KMS-11 (cell line): Measurements from ENCODE around the gene GSTA5.
A peak's percentile ranks its signal among the peaks of the same experiment; 100 is the strongest.
"Not testable (repeated sequence)": the region's sequence is repeated elsewhere in the genome, so short reads cannot be mapped to it uniquely, and the experiment has no call there.

Experiments used
- H2AFZ ChIP-seq: fragments of 200-600 bp; sonication (generic); 2 replicates; pipeline ENCODE4 v1.6.1; 2016; ENCODE audit warnings: antibody characterized with exemption, mixed run types, low read depth
- H3K27ac ChIP-seq: fragments of 200-600 bp; sonication (generic); 2 replicates; pipeline ENCODE4 v1.6.1; 2016; ENCODE audit warnings: mild to moderate bottlenecking, mixed run types
- H3K27me3 ChIP-seq: fragments of 200-600 bp; sonication (generic); 2 replicates; pipeline ENCODE4 v1.6.1; 2017; ENCODE audit warnings: mild to moderate bottlenecking, low read depth, mixed run types, moderate library complexity; ENCODE audit not compliant: insufficient read depth
- H3K36me3 ChIP-seq: fragments of 200-600 bp; sonication (generic); 2 replicates; pipeline ENCODE4 v1.6.1; 2017; ENCODE audit warnings: mild to moderate bottlenecking, mixed run types; ENCODE audit not compliant: insufficient read depth
- H3K4me1 ChIP-seq: fragments of 200-600 bp; sonication (generic); 2 replicates; pipeline ENCODE4 v1.6.1; 2016; ENCODE audit warnings: mild to moderate bottlenecking, low read depth, mixed run types; ENCODE audit not compliant: poor library complexity, severe bottlenecking
- H3K4me2 ChIP-seq: fragments of 200-600 bp; sonication (generic); 2 replicates; pipeline ENCODE4 v1.7.0; 2016; ENCODE audit warnings: mild to moderate bottlenecking, mixed run types
- H3K4me3 ChIP-seq: fragments of 200-600 bp; sonication (generic); IDR thresholded peaks from 2 replicates; pipeline ENCODE4 v1.6.1; 2017; ENCODE audit warnings: low read depth, low read length, mixed read lengths; ENCODE audit not compliant: insufficient read depth
- H3K79me2 ChIP-seq: fragments of 200-600 bp; sonication (generic); 2 replicates; pipeline ENCODE4 v1.6.1; 2016; ENCODE audit warnings: low read depth, mixed run types; ENCODE audit not compliant: insufficient read depth
- H3K9ac ChIP-seq: fragments of 200-600 bp; sonication (generic); 2 replicates; pipeline ENCODE4 v1.6.1; 2016; ENCODE audit warnings: mild to moderate bottlenecking, mixed run types
- H4K20me1 ChIP-seq: fragments of 200-600 bp; sonication (generic); 2 replicates; pipeline ENCODE4 v1.6.1; 2016; ENCODE audit warnings: mild to moderate bottlenecking, mixed run types; ENCODE audit not compliant: insufficient read depth
- CTCF ChIP-seq: fragments of 200-600 bp; sonication (generic); conservative IDR thresholded peaks from 2 replicates; pipeline ENCODE4 v1.6.1; 2017; ENCODE audit warnings: low read depth, mild to moderate bottlenecking, antibody characterized with exemption, low read length, moderate library complexity, mixed read lengths

The GSTA5 gene

GRCh38 chr6:52839124-52840055 lies 1.2 kb downstream of the GSTA5 start:
- Histone ChIP-seq H2AFZ (no peak overlapping the region), H3K79me2 (no peaks in the 10 kb centered on the region), H3K27ac (no peak overlapping the region), H3K4me2 (no peak overlapping the region), H4K20me1 (no peaks in the 10 kb centered on the region), H3K9ac (no peak overlapping the region), H3K4me1 (no peaks in the 10 kb centered on the region), H3K4me3 (no peak overlapping the region), H3K27me3 (no peaks in the 10 kb centered on the region), H3K36me3 (no peaks in the 10 kb centered on the region)
- peak; percentile 88 for TF ChIP-seq CTCF

- H3K9ac ChIP-seq = no peak overlapping the region
- no peak overlapping the region for H3K4me2 ChIP-seq
- no peaks in the 10 kb centered on the region for H3K36me3 ChIP-seq
- no peaks in the 10 kb centered on the region for H3K4me1 ChIP-seq
- H3K27ac ChIP-seq = no peak overlapping the region
- H3K79me2 ChIP-seq = no peaks in the 10 kb centered on the region
- H3K27me3 ChIP-seq = no peaks in the 10 kb centered on the region
- no peak overlapping the region for H3K4me3 ChIP-seq
- H2AFZ ChIP-seq = no peak overlapping the region
- no peaks in the 10 kb centered on the region for H4K20me1 ChIP-seq
- no peak for TF ChIP-seq CTCF
These were observed 6.1 kb downstream of the GSTA5 start for GRCh38 chr6:52834481-52834880.

- H2AFZ ChIP-seq, H3K9ac ChIP-seq, H4K20me1 ChIP-seq, H3K79me2 ChIP-seq, H3K4me2 ChIP-seq, H3K27me3 ChIP-seq, H3K27ac ChIP-seq, H3K36me3 ChIP-seq, H3K4me1 ChIP-seq, H3K4me3 ChIP-seq: not testable (repeated sequence)
These were observed 9.7 kb downstream of the GSTA5 start for GRCh38 chr6:52830869-52831268.

- no peak overlapping the region for H3K27ac ChIP-seq
- no peaks in the 10 kb centered on the region for H4K20me1 ChIP-seq
- H3K79me2 ChIP-seq = no peaks in the 10 kb centered on the region
- no peak overlapping the region for H3K9ac ChIP-seq
- H3K4me2 ChIP-seq = no peak overlapping the region
- H2AFZ ChIP-seq = no peak overlapping the region
- H3K4me3 ChIP-seq = no peak overlapping the region
- no peaks in the 10 kb centered on the region for H3K36me3 ChIP-seq
- no peak for TF ChIP-seq CTCF
- no peaks in the 10 kb centered on the region for H3K4me1 ChIP-seq
- no peaks in the 10 kb centered on the region for H3K27me3 ChIP-seq
These were observed 11.4 kb downstream of the GSTA5 start for GRCh38 chr6:52829046-52829817.

GRCh38 chr6:52828621-52829020 lies 12.0 kb downstream of the GSTA5 start:
- H3K79me2 ChIP-seq, H4K20me1 ChIP-seq, H3K27ac ChIP-seq, H3K27me3 ChIP-seq, H2AFZ ChIP-seq, H3K4me2 ChIP-seq, H3K4me3 ChIP-seq, H3K36me3 ChIP-seq, H3K9ac ChIP-seq, H3K4me1 ChIP-seq: not testable (repeated sequence)

- not testable (repeated sequence) for H3K36me3 ChIP-seq, H3K4me3 ChIP-seq, H2AFZ ChIP-seq
These were observed 13.4 kb downstream of the GSTA5 start for GRCh38 chr6:52827073-52827783.

More at GRCh38 chr6:52827073-52827783, 13.4 kb downstream of the GSTA5 start:
- not testable (repeated sequence) for H3K27me3 ChIP-seq, H3K4me2 ChIP-seq, H4K20me1 ChIP-seq, H3K79me2 ChIP-seq, H3K9ac ChIP-seq, H3K27ac ChIP-seq, H3K4me1 ChIP-seq
